GM21360 (cell line): ENCODE measurements around the gene CLEC10A.
"Not testable (repeated sequence)": the region's sequence is repeated elsewhere in the genome, so short reads cannot be mapped to it uniquely, and the experiment has no call there.

Source experiments
- ATAC-seq: cut with Tn5 transposase; IDR thresholded peaks from one replicate; pipeline ENCODE4 v1.9.1; 2021; ENCODE audit warnings: mild to moderate bottlenecking, moderate library complexity; ENCODE audit not compliant: unreplicated experiment

The CLEC10A gene

DNA sequence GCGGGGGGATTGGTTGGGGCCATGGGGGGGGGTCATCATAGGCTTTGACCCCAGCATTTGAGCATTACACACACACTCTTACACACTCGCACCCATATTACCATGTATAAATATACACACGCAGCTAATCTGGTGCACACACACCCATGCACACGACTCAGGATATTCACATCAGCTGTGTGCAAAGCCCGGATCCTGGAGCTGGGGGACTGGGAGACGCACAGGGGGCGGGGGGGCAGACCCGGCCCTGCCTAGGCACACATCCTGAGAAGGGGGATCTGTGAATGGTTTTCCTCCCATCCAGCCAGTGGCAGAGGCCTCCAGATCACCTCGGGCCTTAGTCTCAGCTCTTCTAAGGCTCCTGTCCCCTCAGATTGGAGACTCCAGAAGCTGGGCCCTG lies 28.9 kb upstream of the CLEC10A start:
- no peak for ATAC-seq

DNA sequence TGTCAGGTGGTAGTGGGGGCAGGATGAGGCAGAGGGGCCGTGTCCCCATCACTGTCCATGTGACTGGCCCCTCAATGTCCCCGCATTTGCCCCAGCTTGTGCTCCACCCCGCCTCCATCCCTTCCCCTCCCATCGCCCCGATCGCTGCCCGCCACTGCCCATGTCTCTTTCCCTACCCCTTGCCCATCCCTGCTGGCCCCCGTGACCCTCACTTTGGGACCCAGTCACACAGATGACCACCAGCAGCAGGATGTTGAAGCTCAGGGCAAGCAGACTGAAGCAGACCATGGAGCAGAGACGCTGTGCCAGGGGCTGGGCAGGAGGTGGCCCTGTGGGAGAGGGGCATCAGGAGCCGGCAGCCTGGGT lies 28.5 kb upstream of the CLEC10A start:
- ATAC-seq = no peak

DNA sequence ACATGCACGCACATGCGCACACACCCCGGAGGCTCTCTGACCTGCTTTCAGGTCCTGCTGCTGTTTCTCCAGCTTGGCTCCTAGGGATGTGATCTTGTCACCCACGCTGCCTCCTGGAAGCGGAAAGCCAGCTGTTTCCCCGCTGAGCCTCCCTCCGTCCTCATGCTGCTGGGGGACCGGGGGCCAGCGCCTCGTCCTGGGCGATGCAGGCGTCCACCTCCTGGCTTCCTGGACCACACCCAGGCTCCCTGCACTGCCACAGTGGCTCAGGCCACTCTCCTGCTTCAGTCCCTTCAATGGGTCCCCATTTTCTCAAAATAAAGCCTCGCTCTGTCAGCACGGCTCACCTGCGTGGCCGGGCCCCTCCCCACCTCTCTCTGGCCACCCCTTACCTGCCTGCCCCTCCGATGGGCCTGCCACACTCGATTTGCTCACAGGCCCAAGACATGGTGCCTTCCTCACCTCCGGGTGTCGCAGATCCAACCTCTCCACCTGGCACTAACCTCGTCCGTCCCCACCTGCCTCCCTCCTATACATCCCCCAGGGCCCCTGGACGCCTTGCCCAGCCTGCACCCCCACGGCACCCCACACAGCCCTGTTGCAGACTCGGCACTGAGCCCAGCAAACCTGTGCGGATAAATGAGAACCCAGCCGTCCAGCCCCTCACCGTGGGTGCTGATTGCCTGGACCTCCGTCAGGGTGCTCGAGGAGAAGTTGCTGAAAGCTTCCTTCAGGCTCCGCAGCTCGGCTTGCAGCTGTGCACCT lies 27.9 kb upstream of the CLEC10A start:
- no peak for ATAC-seq

DNA sequence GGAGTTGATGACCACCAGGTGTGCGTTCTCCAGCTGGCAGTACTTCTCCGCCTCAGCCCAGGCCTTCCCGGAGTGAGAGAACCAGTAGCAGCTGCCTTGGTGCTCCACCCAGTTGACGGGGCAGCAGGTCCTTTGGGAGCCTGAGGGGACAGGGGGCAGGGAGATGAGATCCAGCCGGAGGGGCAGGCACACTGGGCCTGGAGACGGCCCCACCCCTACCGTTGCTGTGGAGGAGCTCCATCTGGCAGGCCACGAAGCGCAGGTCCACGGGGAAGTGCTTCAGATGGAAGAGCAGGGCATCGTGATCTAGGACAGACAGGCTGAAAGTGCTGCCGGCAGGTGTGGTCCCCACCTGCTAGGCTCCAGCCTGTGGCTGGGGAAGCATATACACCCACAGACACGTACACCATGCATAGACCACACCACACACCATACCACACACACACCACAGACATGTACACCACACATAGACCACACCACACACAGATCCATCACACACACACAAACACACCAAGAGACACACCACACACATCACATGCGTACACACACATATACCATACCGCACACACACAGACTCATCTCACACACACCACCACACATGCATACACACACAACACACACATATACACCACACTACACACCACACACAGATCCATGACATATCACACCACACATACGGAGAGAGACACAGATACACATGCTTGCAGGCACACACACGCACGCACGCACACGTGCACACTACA lies 27.1 kb upstream of the CLEC10A start:
- ATAC-seq = no peak

DNA sequence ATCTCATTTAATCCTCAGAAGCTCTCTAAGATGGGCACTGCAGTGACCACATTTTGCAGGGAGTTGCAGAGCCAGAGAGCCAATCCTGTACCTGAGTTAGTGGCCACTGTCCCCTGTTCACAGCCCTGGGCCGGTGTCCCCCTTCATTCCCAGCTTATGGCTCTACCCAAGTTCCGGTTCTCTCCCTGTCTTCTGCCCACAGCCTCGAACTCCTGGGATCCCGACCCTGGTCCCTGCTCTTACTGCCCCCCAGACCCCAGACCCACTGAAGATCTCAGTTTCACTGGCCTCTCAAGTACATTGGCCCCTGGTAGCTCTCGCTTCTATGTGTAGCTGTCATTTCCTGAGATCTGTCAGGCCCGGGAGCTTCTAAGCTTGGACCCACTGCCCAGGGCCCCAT lies 22.4 kb upstream of the CLEC10A start:
- no peak for ATAC-seq

DNA sequence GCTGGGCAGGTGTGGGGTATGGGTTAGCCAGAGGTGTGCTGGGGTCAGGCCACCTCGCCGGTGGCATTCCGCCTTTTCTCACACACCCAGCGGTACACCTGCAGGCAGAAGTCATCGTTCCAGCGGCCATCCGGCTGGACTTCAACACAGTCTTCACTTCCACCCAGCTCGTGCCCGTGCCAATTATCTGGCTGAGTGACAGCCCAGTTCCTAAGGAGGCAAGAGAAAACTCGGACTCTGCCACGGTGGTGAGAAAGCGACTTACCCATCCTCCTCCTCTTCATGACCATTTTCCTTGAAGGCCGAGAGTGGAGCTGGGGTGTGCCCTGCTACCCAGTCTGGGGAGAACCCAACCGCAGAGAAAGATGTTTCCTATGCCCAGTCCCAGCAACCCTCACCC lies 21.5 kb upstream of the CLEC10A start:
- ATAC-seq = no peak

DNA sequence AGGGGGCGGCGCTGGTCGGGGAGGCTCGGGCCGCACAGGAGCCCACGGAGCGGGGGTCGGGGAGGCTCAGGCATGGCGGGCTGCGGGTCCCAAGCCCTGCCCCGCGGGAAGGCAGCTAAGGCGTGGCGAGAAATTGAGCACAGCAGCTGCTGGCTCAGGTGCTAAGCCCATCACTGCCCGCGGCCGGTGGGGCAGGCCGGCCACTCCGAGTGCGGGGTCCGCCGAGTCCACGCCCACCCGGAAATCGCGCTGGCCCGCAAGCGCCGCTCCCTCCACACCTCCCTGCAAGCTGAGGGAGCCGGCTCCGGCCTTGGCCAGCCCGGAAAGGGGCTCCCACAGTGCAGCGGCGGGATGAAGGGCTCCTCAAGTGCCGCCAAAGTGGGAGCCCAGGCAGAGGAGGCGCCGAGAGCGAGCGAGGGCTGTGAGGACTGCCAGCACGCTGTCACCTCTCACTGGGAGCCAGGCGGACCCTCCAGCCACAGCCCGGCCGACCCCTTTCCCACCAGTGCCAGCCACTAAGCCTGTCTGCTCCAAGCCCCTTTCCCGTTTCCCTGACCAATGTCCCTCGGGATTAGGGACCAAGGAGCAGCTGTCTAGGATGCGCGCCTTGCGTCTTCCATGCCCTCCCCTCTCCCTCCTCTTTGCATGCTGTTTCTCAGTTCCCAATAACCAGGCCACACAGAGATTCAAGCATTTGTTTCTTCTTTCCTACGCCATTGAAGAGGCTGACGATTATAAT lies 20.8 kb upstream of the CLEC10A start:
- not testable (repeated sequence) for ATAC-seq

DNA sequence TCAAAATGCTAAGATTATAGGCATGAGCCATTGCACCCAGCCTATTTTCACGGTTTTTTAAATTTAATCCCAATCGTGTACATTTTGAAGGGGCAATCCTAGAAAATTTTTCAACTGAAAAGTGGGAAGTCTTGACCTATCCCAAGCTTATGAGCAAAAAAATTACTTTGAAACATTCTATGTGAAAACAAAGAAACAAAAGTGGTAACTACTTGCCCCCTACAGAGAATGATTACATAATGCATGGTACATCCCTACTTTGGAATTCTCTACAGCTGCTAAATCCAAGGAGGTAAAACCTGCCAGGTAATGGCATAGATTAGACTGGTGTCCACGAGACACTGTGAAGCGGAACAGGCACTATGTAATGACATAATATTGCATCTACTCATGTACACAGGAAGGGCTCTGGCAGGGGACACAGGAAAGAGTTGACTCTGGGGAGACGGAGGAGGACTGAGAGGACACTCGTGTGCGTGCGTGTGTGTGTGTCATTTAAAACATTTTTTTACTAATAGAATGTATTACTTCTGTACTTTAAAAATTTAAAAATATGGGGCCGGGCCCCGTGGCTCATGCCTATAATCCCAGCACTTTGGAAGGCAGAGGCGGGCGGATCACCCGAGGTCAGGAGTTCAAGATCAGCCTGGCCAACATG lies 18.9 kb upstream of the CLEC10A start:
- no peak for ATAC-seq

DNA sequence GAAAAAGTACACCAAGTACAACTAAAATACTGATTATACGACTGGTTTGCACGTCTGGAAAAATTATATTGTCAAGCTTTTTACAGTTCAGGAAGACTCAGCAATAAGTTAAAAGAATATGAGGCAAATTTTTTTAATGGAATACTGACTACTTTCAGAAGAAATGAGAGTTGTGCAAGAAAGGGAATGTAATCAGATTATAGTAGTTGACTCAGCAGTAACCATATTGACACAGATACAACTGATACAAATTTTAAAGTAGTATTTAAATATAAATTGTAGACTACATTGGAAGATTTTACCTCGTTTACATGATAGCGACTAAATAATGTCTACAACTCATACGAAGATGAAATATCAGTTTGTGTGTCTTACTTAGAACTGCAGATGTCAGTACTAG lies 17.9 kb upstream of the CLEC10A start:
- ATAC-seq = no peak

DNA sequence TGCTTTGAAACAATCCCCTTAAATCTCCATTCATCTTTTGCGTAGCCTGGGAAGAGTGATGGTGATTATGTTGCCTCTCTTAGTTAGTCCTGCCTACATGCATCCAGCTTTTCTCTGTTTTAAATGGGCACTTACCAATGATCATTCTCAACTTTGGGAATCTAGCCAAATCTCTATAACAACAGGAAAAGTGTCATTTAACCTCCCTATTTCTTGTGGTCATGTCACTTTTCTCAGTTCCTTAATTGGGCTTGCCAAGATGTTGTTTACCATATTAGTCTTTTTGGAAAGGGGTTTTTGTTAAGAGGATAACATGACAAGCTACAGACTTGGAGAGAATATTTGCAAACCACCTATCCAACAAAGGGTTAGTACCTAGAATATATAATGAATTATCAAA lies 15.6 kb upstream of the CLEC10A start:
- ATAC-seq = no peak

DNA sequence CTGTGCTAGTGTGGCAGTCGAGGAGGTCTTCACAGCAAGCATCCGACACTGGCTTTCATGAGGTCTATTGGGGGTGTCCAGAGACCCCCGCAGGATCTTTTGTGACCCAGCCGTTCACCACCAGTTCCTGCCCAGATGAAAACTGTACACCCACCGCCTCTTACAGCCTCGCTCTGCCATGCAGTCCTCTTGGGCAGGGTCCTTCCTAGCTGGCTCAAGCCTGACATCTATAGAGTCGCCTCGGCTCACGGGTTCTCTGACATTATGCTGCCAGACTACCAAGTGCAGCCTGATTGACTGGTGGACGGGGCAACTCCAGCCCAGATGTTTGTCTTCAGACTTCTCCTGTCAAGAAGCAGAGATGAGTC lies 14.6 kb upstream of the CLEC10A start:
- ATAC-seq = no peak

DNA sequence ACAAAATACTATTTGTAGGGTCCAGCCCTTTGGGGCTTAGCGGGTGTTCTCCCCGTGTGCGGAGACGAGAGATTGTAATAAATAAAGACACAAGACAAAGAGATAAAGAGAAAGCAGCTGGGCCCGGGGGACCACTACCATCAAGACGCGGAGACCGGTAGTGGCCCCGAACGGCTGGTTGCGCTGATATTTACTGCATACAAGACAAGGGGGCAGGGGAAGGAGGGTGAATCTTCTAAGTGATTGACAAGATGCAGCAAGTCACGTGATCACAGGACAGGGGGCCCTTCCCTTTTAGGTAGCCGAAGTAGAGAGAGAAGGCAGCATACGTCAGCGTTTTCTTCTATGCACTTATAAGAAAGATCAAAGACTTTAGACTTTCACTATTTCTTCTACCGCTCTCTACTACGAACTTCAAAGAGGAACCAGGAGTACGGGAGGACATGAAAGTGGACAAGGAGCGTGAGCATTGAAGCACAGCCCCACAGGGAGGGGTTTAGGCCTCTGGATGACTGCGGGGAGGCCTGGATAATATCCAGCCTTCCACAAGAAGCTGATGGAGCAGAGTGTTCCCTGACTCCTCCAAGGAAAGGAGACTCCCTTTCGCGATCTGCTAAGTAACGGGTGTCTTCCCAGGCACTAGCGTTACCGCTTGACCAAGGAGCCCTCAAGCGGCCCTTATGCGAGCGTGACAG lies 11.4 kb upstream of the CLEC10A start:
- ATAC-seq = not testable (repeated sequence)

DNA sequence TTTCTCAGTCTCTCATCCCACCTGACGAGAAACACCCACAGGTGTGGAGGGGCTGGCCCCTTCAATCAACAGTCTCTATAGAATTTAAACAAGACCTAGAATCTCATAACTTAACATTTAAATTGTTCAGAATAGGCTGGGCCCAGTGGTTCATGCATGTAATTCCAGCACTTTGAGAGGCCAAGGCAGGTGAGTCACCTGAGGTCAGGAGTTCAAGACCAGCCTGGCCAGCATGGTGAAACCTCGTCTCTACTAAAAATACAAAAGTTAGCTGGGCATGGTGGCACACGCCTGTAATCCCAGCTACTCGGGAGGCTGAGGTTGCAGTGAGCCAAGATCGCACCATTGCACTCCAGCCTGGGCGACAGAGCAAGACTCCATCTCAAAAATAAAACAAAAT lies 9.5 kb upstream of the CLEC10A start:
- ATAC-seq = not testable (repeated sequence)

DNA sequence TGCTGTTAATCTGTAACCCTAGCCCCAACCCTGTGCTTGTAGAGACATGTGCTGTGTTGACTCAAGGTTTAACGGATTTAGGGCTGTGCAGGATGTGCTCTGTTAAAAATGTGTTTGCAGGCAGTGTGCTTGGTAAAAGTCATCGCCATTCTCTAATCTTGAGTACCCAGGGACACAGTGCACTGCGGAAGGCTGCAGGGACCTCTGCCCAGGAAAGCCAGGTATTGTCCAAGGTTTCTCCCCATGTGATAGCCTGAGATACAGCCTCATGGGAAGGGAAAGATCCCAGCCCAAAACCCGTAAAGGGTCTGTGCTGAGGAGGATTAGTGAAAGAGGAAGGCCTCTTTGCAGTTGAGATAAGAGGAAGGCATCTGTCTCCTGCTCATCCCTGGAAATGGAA lies 8.4 kb upstream of the CLEC10A start:
- ATAC-seq = not testable (repeated sequence)

DNA sequence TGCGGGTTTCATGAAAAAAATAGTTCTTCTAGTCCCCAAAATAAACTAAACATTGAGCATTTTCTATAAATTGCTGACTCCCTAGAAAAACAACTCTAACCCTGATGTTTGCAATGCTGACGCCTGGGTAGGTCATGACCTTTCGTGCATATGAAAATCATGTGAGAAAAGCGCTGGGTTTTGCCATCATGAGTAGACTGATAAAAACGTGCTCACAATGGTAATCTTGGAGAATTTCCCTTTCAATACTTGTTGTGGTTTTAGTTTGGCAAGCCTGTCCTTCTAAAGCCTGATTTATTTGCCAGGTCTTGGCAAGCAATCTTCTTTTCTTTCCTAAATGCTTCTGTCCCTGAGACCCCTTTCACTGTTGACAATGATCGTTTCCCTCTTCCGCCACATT lies 4.0 kb upstream of the CLEC10A start:
- no peak for ATAC-seq

DNA sequence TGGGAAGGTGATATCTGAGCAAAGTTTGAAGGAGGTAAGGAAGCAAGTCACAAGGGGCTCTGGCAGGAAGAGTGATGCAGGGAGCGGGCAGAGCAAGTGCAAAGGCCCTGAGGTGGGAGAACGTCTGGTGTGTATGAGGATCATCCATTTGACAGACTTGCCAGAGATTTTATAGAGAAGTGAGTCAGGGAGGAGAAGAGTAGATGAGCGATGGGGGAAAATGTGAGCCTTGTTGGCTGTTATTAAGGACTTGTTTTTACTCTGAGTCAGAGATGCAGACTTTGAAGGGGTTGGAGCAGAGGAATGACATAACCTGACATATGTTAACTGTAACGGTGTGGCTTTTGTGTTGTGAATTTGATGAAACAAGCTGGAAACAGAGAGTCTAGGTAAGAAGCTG lies 3.5 kb upstream of the CLEC10A start:
- no peak for ATAC-seq

DNA sequence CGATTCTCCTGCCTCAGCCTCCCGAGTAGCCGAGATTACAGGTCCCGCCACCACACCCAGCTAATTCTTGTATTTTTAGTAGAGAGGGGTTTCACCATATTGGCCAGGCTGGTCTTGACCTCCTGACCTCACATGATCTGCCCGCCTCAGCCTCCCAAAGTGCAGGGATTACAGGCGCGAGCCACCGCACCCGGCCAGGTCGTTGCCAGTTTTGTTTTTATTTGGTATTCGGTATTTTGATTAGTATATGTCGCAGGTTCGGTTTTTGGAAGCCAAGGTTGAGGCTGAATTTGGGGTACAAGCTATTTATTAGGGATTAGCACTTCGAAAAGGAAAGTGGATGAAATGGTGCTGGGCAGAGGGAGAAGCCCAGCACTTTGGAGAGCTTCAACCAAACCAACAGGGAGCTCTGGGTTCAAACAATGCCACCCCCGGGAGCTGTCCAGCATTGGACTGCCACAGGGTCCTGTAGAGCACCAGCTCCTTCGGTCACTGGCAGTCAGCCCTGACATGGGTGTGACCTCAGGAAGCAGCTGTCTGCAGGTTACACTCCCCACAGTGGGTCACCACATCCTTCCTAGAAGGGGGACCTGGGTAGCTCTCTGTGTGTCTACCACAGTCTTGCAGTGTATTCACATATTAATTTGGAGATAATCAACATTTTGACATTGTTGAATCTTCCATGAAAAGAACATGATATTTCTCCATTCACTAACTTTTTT lies 1.5 kb upstream of the CLEC10A start:
- no peak for ATAC-seq

DNA sequence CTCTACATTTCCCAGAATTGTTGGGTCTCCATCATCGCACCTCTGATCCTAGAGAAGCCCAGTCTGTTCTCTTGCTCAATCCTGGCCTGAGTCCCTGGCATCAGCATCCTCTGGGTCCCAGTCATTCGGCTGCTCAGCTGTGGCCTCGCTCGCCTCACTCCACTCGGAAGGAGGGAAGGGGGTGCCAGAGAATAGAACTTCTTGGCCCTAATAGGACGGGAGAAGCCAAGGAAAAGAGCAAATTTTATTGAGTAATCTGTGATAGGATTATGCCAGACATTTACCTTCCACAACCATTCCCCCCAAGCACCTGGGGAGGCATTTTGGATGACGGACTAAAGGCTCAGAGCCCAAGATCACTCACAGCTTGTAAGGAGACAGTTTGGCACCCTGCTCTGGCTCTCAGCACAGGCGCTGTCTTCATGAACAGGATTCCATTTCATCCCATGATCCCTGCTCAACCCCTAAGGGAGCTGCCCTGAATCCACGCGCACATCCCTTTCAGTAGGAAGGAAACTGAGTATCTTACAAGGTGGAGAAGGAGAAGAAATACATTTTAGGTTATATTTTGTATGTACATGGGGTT lies 498 bp upstream of the CLEC10A start:
- ATAC-seq = no peak

DNA sequence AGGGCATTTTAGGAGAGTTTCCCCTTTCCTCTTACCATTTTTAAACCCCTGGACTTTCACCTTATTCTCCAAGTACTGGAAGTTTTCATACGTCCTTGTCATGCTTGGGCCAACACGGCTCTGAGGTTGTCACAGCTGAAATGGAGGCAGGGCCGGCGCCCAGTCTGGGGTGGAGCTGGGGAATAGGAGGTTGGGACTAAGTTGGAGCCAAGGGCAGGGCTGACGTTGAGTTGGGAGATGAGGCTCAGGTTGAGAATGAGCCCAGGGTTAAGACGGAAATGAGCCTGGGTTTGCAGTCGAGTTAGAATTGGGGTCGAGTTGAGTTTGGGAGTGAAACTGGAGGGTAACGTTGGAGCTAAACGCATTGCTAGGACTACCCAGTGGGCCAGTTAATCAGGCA lies 1.3 kb downstream of the CLEC10A start:
- no peak for ATAC-seq
